Breast epithelium (tissue), 3 donors: ENCODE measurements around the gene NR5A2.

ENCODE experiments used
- CTCF ChIP-seq, 3 donors: fragments of 450-650 bp; IDR thresholded peaks; one replicate each; pipeline ENCODE4 v1.5.1; 2016 to 2017; ENCODE audit warnings: antibody characterized with exemption in 3 of 3, mild to moderate bottlenecking in 3 of 3, moderate library complexity in 3 of 3
- POLR2A ChIP-seq: fragments of 450-650 bp; IDR thresholded peaks from one replicate; pipeline ENCODE4 v1.6.1; 2016; ENCODE audit warnings: antibody characterized with exemption, mild to moderate bottlenecking, moderate library complexity
- POLR2AphosphoS5 ChIP-seq, 3 donors: sonication (generic); formaldehyde crosslinking; IDR thresholded peaks; one replicate each; pipeline ENCODE4 v1.6.1; 2017; ENCODE audit warnings: antibody characterized with exemption in 3 of 3

DNA sequence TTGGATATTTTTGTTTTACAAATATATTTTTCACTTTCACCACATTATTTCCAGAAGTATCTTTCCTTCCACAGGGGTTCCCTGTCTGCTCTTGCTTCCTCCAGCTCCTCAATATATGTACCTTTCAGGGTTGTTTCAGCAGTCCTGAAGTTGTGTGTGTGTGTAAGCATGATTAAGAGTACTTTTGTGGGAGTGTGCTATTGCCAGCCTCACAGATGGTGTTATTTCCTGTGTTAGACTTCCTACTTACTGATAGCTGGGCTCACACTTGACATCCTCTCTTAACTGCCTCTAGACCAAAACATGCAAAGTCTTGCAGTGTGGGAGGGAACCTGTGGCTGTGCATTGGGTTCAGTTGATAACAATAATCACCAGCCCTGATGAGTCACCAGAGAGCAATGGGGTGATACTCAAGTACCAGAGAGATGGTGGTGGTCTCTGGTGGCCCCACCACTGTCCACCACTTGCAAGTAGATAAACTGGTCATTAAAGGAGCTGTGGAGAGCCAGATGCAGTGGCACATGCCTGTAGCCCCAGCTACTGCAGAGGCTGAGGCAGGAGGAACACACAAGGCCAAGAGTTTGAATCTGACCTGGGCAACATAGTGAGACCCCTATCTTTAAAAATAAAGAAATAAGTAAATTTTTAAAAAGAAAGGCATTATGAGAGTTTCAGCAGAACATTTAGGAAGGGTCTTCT, 126.7 kb downstream of the NR5A2 start:
- TF ChIP-seq CTCF (IDR thresholded peaks at IDR 0.05), result no peak
- no peak for TF ChIP-seq POLR2AphosphoS5 (IDR thresholded peaks at IDR 0.05)
- TF ChIP-seq POLR2A, result no peak
